ENCODE data around the gene TEAD3.

DNA sequence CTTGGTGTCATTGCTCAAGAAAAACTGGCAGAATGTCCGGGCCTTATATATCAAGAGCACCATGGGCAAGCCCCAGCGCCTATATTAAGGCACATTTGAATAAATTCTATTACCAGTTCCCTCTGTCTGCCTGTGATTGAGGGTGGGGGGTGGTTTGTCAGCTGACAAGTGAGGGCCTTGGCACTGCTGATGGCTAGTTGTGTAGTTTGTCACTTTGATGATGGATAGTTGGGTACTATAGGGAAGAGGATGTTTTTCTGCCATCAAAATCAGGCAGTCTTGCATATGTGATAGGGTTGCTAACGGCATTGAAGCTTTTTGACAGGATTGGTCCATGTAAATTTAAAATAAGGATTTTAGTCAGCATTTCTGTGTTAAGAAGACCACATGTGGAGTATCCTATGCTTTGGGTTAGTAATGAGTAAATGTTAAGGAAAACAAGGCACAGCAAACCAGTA lies 26.2 kb downstream of the TEAD3 start:
- no peak for TF ChIP-seq POLR2A (IDR thresholded peaks at IDR 0.05)
- TF ChIP-seq, protein P1, sequence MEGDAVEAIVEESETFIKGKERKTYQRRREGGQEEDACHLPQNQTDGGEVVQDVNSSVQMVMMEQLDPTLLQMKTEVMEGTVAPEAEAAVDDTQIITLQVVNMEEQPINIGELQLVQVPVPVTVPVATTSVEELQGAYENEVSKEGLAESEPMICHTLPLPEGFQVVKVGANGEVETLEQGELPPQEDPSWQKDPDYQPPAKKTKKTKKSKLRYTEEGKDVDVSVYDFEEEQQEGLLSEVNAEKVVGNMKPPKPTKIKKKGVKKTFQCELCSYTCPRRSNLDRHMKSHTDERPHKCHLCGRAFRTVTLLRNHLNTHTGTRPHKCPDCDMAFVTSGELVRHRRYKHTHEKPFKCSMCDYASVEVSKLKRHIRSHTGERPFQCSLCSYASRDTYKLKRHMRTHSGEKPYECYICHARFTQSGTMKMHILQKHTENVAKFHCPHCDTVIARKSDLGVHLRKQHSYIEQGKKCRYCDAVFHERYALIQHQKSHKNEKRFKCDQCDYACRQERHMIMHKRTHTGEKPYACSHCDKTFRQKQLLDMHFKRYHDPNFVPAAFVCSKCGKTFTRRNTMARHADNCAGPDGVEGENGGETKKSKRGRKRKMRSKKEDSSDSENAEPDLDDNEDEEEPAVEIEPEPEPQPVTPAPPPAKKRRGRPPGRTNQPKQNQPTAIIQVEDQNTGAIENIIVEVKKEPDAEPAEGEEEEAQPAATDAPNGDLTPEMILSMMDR (IDR thresholded peaks at IDR 0.05): no peak

Measured in right lobe of liver (tissue), 4 donors.